Bronchial epithelial cell (primary cell): Measurements from ENCODE around the gene ASB15. TPM values are rescaled to one million over a fixed set of nuclear protein-coding genes. Genes with fewer than 3 reads are reported as not detected.
A peak's percentile ranks its signal among the peaks of the same experiment; 100 is the strongest.

ENCODE experiments used
- DNase-seq: peaks from one replicate; pipeline ENCODE4 v3.0.0-alpha.2; 2010; ENCODE audit warnings: low read depth
- FAIRE-seq: peaks from 2 replicates; lab custom pipeline; 2011; peaks lifted over from hg19 to GRCh38; lab: Jason Lieb, UNC
- H3K27me3 ChIP-seq: 2 replicates; pipeline ENCODE4 v1.5.1; 2011; ENCODE audit warnings: low read length; ENCODE audit not compliant: control insufficient read depth, insufficient read depth
- H3K36me3 ChIP-seq: 2 replicates; pipeline ENCODE4 v1.5.1; 2011; ENCODE audit warnings: low read length; ENCODE audit not compliant: control insufficient read depth, insufficient read depth
- H3K4me3 ChIP-seq: 2 replicates; pipeline ENCODE4 v1.5.1; 2011; ENCODE audit warnings: mild to moderate bottlenecking, low read depth, low read length, control low read depth
- total RNA-seq: library from RNA; depleted of rRNA; stranded (reverse); fragments of >200 nt; gene quantifications from 2 replicates; pipeline ENCODE4 v1.2.1, GENCODE V29; 2014
- TF ChIP-seq, protein P1 (sequence below): IDR thresholded peaks from 2 replicates; pipeline ENCODE4 v1.5.1; 2011; ENCODE audit warnings: mild to moderate bottlenecking, moderate library complexity, low read length, control low read depth, inconsistent platforms; ENCODE audit not compliant: insufficient read depth, severe bottlenecking

ASB15 gene
- total RNA-seq, 1 donor from 2014 or later: not detected

DNA sequence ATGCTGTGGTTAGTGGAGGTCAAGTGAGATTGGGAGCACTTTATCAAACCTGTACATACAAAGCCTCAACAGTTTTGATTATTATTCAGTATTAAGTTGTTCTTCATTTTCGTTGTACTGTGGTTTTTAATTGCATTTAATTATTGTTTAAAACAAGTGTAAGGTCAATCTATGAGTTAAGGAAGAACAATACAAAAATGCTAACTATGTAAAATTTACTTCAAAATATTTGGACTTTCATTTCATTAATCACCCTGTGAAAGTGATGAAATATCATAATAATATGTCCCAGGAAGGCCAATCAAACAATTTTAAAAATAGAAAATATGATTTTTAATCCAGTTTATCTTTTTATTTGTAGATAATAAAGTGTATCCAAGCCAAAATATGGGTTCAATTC, 30.4 kb upstream of the ASB15 start:
- H3K36me3 ChIP-seq: no peaks in the 10 kb centered on the region
- DNase-seq: no peak
- no peak overlapping the region for H3K4me3 ChIP-seq
- no peak for FAIRE-seq
- TF ChIP-seq, protein P1, sequence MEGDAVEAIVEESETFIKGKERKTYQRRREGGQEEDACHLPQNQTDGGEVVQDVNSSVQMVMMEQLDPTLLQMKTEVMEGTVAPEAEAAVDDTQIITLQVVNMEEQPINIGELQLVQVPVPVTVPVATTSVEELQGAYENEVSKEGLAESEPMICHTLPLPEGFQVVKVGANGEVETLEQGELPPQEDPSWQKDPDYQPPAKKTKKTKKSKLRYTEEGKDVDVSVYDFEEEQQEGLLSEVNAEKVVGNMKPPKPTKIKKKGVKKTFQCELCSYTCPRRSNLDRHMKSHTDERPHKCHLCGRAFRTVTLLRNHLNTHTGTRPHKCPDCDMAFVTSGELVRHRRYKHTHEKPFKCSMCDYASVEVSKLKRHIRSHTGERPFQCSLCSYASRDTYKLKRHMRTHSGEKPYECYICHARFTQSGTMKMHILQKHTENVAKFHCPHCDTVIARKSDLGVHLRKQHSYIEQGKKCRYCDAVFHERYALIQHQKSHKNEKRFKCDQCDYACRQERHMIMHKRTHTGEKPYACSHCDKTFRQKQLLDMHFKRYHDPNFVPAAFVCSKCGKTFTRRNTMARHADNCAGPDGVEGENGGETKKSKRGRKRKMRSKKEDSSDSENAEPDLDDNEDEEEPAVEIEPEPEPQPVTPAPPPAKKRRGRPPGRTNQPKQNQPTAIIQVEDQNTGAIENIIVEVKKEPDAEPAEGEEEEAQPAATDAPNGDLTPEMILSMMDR: no peak
- no peaks in the 10 kb centered on the region for H3K27me3 ChIP-seq

DNA sequence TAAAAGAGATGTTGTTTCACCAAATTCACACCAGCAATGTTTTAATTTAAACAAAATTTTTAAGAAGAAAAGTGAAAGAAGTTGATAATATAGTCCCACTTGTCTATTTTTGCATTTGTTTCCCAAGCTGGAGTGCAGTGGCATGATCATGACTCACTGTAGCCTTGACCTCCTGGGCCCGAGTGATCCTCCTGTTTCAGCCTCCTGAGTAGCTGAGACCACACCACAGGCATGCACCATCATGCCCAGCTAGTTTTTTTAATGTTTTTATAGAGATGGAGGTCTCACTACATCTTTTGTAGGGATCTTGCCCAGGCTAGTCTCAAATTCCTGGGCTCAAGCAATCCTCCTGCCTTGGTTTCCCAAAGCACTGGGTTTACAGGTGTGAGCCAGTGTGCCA, 29.9 kb upstream of the ASB15 start:
- Histone ChIP-seq H3K27me3 (no peaks in the 10 kb centered on the region), H3K36me3 (no peaks in the 10 kb centered on the region), H3K4me3 (no peak overlapping the region)
- FAIRE-seq: no peak
- peak; percentile 42 for DNase-seq
- TF ChIP-seq, protein P1: no peak

DNA sequence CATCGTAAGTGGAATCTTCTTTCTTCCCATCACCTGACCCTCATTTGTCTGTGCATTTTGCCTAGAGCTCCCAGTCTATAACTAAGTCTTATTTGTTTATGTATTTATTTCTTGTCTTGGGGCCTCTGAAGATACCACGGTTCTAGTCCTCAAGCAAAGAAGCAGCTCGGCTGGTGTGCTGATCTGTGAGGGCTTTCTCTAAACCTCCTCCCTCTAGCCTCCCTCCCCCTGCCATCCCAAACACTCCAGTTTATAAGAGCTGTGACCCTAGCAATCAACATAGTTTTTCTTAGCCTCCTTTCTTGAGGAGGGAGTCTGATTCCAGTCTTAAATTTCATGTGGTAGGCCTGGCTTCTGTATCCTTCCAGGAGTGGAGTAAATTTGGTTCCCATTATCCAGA, 28.3 kb upstream of the ASB15 start:
- Histone ChIP-seq H3K4me3 (no peak overlapping the region), H3K27me3 (no peaks in the 10 kb centered on the region), H3K36me3 (no peaks in the 10 kb centered on the region)
- DNase-seq (no peak), FAIRE-seq (no peak)
- TF ChIP-seq, protein P1: no peak

DNA sequence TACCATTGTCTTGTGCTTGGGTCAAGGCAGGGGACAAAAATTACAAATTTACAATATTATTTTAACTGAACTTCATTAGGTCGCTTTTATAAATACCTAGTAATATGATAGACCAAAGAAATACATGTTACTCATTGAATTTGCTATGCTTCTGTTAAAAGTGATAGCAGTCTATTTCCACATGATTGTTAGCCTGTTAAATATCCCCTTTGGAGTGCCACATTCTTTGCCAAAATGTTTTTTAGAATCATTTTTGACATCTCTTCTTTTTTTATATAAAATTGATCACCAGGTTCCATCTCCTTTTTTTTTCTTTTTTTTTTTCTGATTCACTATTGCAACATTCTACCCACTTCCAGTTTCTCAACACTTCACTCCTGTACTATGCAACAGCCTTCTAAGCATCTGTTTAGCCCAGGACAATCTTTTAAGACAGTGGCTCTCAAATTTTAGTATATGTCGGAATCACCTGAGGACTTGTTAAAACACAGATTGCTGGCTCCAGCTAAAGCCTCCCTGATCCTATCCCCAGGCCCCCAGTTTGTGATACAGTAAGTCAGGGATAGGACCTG, 27.6 kb upstream of the ASB15 start:
- Histone ChIP-seq H3K36me3 (no peaks in the 10 kb centered on the region), H3K27me3 (no peaks in the 10 kb centered on the region), H3K4me3 (no peak overlapping the region)
- TF ChIP-seq, protein P1: no peak
- FAIRE-seq (no peak), DNase-seq (peak; percentile 18)

DNA sequence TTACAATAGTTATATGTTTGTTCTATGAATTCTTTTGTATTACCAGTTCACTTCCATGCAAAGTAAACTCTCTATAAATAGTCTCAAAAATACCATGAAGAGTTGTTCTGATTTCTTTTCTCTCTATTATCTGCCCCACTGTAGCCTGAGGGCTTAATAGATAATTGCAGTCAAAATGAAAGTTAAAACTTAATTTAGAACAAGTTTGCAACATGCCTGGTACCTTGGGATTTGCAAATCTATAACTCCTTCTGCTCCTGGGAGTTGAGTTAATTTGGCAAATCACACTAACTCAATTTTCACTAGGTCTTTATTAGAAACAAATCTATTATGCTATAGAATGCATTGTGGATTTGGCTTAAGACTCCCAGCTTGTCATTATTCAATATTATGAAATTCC, 22.2 kb upstream of the ASB15 start:
- TF ChIP-seq, protein P1: no peak
- DNase-seq (no peak), FAIRE-seq (no peak)
- H3K4me3 ChIP-seq: no peak overlapping the region
- H3K27me3 ChIP-seq: no peaks in the 10 kb centered on the region
- H3K36me3 ChIP-seq: no peaks in the 10 kb centered on the region
